ENCODE measurements around the gene STARD3NL.

The STARD3NL gene, protein sequence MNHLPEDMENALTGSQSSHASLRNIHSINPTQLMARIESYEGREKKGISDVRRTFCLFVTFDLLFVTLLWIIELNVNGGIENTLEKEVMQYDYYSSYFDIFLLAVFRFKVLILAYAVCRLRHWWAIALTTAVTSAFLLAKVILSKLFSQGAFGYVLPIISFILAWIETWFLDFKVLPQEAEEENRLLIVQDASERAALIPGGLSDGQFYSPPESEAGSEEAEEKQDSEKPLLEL

GRCh38 chr7:38178004-38178694, at the start of gene STARD3NL:
Gene STARD3NL, plus strand, starts transcription at chr7:38178245. Its CDS starts 29,260 bp downstream, at chr7:38207505.
- peak within 1 kb of the TSS; percentile 85 for H3K4me2 ChIP-seq

GRCh38 chr7:38129162-38129561, 48.9 kb upstream of the STARD3NL start:
- TF ChIP-seq Cebpa-rat (IDR thresholded peaks at IDR 0.05), result no peak
- Histone ChIP-seq H3K9ac (no peak overlapping the region), H3K36me3 (no peaks in the 10 kb centered on the region), H3K27me3 (no peaks in the 10 kb centered on the region), H3K4me1 (no peaks in the 10 kb centered on the region), H3K4me2 (no peak overlapping the region), H4K20me1 (no peaks in the 10 kb centered on the region), H3K4me3 (no peak overlapping the region), H3K9me3 (no peaks in the 10 kb centered on the region), H3K27ac (no peak overlapping the region)

More at GRCh38 chr7:38178004-38178694, at the start of gene STARD3NL:
- Histone ChIP-seq H4K20me1 (peaks cover 13% of the 10 kb centered on the region; the same call in 1 of the 2 replicates), H3K9ac (peak within 1 kb of the TSS; percentile 85), H3K27ac (peak within 1 kb of the TSS; percentile 79), H3K4me3 (peak within 1 kb of the TSS; percentile 94), H3K27me3 (no peaks in the 10 kb centered on the region), H3K9me3 (no peaks in the 10 kb centered on the region), H3K4me1 (peaks cover 20% of the 10 kb centered on the region), H3K36me3 (peaks cover 8% of the 10 kb centered on the region)
- no peak for TF ChIP-seq Cebpa-rat (IDR thresholded peaks at IDR 0.05)

- no peak overlapping the region for H3K9ac ChIP-seq
- no peak overlapping the region for H3K4me3 ChIP-seq
- no peaks in the 10 kb centered on the region for H3K9me3 ChIP-seq
- no peaks in the 10 kb centered on the region for H3K36me3 ChIP-seq
- no peak overlapping the region for H3K27ac ChIP-seq
- no peak overlapping the region for H3K4me2 ChIP-seq
- H3K27me3 ChIP-seq, result no peaks in the 10 kb centered on the region
- no peak for TF ChIP-seq Cebpa-rat (IDR thresholded peaks at IDR 0.05)
- no peaks in the 10 kb centered on the region for H4K20me1 ChIP-seq
- H3K4me1 ChIP-seq, result no peaks in the 10 kb centered on the region
These were observed 48.5 kb upstream of the STARD3NL start for GRCh38 chr7:38129579-38129978.

DNA sequence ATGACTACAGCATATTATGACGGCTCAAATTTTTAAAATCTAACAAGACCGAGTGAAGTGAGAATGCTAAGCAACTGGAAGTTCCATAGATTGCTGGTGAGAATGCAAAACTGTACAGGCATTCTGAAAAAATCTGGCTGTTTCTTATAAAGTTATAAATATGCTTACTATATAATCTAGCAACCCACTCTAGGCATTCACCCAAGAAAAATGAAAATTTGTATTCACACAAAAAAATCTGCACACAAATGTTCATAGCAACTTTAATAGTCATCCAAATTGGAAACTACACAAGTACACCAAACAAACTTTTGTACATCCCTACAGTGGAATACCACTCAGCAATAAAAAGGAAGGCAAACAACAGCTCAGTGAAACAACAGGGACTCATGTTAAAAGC, 39.9 kb upstream of the STARD3NL start:
- Histone ChIP-seq H4K20me1 (no peaks in the 10 kb centered on the region), H3K4me2 (no peak overlapping the region), H3K27me3 (no peaks in the 10 kb centered on the region), H3K9ac (no peak overlapping the region), H3K36me3 (no peaks in the 10 kb centered on the region), H3K4me3 (no peak overlapping the region), H3K27ac (no peak overlapping the region), H3K4me1 (no peaks in the 10 kb centered on the region), H3K9me3 (no peaks in the 10 kb centered on the region)
- no peak for TF ChIP-seq Cebpa-rat (IDR thresholded peaks at IDR 0.05)

GRCh38 chr7:38141187-38141586, 36.9 kb upstream of the STARD3NL start:
- H3K4me1 ChIP-seq, result no peaks in the 10 kb centered on the region
- H3K36me3 ChIP-seq, result no peaks in the 10 kb centered on the region
- no peak overlapping the region for H3K4me3 ChIP-seq
- H3K9me3 ChIP-seq, result no peaks in the 10 kb centered on the region
- no peaks in the 10 kb centered on the region for H4K20me1 ChIP-seq
- no peak overlapping the region for H3K9ac ChIP-seq
- no peak overlapping the region for H3K27ac ChIP-seq
- no peak overlapping the region for H3K4me2 ChIP-seq
- H3K27me3 ChIP-seq, result no peaks in the 10 kb centered on the region
- no peak for TF ChIP-seq Cebpa-rat (IDR thresholded peaks at IDR 0.05)

GRCh38 chr7:38142736-38143135, 35.3 kb upstream of the STARD3NL start:
- no peak for TF ChIP-seq Cebpa-rat (IDR thresholded peaks at IDR 0.05)
- no peaks in the 10 kb centered on the region for H3K9me3 ChIP-seq
- no peak overlapping the region for H3K9ac ChIP-seq
- no peaks in the 10 kb centered on the region for H4K20me1 ChIP-seq
- no peaks in the 10 kb centered on the region for H3K36me3 ChIP-seq
- H3K27me3 ChIP-seq, result no peaks in the 10 kb centered on the region
- no peak overlapping the region for H3K27ac ChIP-seq
- no peaks in the 10 kb centered on the region for H3K4me1 ChIP-seq
- no peak overlapping the region for H3K4me2 ChIP-seq
- no peak overlapping the region for H3K4me3 ChIP-seq

DNA sequence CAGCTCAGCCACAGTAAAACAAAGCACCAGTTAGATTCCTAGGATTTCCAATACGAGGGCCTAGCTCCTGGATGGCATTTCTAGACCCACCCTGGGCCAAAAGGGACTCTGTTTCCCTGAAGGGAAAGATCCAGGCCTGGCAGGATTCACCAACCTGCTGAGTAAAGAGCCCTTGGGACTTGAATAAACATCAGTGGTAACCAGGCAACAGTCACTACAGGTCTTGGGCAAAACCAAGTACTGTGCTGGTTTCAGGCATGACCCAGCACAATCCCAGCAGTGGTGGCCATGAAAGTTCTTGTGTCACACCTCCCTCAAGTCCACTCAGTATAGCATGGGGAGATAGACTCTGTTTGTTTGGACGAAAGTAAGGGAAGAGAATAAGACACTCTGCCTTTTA, 31.0 kb upstream of the STARD3NL start:
- no peaks in the 10 kb centered on the region for H3K27me3 ChIP-seq
- 0 out of 2 replicates have a peak, but pooled peaks cover 4% of the 10 kb centered on the region for H3K9me3 ChIP-seq
- H3K27ac ChIP-seq, result no peak overlapping the region
- H4K20me1 ChIP-seq, result no peaks in the 10 kb centered on the region
- no peak overlapping the region for H3K4me2 ChIP-seq
- no peaks in the 10 kb centered on the region for H3K36me3 ChIP-seq
- no peak overlapping the region for H3K4me3 ChIP-seq
- H3K9ac ChIP-seq, result no peak overlapping the region
- TF ChIP-seq Cebpa-rat (IDR thresholded peaks at IDR 0.05), result no peak
- no peaks in the 10 kb centered on the region for H3K4me1 ChIP-seq

GRCh38 chr7:38151556-38151955, 26.5 kb upstream of the STARD3NL start:
- Histone ChIP-seq H3K27ac (no peak overlapping the region), H3K36me3 (no peaks in the 10 kb centered on the region), H3K4me3 (no peak overlapping the region), H3K4me2 (no peak overlapping the region), H3K9me3 (peaks cover 6% of the 10 kb centered on the region; the same call in 1 of the 2 replicates), H3K4me1 (no peaks in the 10 kb centered on the region), H3K9ac (no peak overlapping the region), H3K27me3 (no peaks in the 10 kb centered on the region), H4K20me1 (no peaks in the 10 kb centered on the region)
- no peak for TF ChIP-seq Cebpa-rat (IDR thresholded peaks at IDR 0.05)

DNA sequence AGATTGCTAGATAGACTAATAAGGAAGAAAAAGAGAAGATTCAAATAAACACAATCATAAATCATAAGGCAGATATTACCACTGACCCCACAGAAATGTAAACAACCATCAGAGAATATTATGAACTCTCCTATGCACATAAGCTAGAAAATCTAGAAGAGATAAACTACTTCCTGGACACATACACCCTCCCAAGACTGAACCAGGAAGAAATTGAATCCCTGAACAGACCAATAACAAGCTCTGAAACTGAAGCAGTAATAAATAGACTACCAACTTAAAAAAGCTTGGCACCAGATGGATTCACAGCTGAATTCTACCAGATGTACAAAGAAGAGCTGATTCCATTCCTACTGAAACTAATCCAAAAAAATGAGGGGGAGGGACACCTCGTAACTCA, 24.5 kb upstream of the STARD3NL start:
- Histone ChIP-seq H3K4me1 (no peaks in the 10 kb centered on the region), H4K20me1 (no peaks in the 10 kb centered on the region), H3K4me2 (no peak overlapping the region), H3K9me3 (peaks cover 6% of the 10 kb centered on the region; the same call in 1 of the 2 replicates), H3K36me3 (no peaks in the 10 kb centered on the region), H3K27me3 (no peaks in the 10 kb centered on the region), H3K9ac (no peak overlapping the region), H3K27ac (no peak overlapping the region), H3K4me3 (no peak overlapping the region)
- TF ChIP-seq Cebpa-rat (IDR thresholded peaks at IDR 0.05), result no peak

- Histone ChIP-seq H3K27ac (no peak overlapping the region), H4K20me1 (no peaks in the 10 kb centered on the region), H3K4me1 (no peaks in the 10 kb centered on the region), H3K9ac (no peak overlapping the region), H3K4me3 (no peak overlapping the region), H3K4me2 (no peak overlapping the region), H3K9me3 (peaks cover 3% of the 10 kb centered on the region; the same call in 1 of the 2 replicates), H3K27me3 (no peaks in the 10 kb centered on the region), H3K36me3 (no peaks in the 10 kb centered on the region)
- no peak for TF ChIP-seq Cebpa-rat (IDR thresholded peaks at IDR 0.05)
These were observed 23.8 kb upstream of the STARD3NL start for GRCh38 chr7:38154278-38154677.

All from BLaER1 (cell line).